ENCODE measurements around the gene DEDD.

DEDD gene

DNA sequence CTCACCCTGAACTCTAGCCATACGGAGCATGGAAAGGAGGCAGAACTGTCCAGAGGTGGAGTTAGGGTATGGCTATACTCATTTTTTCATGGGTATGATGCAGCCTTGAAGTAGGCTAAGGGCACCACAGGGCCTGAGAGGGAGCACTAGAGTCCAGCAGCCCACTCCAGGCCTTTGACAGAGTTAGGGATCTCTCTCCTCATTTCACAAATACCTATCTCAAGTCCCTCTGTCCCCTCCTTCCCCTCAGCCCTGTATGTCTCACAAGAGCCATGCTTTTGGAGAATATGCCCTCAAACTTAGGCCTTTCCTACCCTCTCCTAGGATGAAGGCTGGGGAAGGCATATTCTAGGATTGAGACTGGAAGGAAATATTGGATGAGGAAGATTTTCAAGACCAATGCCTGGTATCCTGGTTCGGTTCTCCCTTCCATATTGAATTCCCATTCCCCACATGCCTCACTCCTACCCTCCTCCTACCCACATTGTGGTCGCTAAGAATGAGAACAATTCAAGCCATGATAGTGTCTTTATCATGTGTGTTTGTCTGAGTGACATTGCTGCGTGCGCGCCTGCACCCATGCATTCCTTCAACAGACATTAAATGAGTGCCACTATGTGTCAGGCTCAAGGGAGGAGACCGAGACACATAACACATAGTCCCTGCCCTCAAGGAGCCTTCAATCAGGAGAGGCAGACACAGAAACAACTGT is 40.5 kb downstream of the DEDD start:
- no peak for DNase-seq (ENCODE audit: low read depth)

- DNase-seq (ENCODE audit: low read depth) = no peak
Measured at GRCh38 chr1:161091093-161091492, 41.4 kb downstream of the DEDD start.

DNA sequence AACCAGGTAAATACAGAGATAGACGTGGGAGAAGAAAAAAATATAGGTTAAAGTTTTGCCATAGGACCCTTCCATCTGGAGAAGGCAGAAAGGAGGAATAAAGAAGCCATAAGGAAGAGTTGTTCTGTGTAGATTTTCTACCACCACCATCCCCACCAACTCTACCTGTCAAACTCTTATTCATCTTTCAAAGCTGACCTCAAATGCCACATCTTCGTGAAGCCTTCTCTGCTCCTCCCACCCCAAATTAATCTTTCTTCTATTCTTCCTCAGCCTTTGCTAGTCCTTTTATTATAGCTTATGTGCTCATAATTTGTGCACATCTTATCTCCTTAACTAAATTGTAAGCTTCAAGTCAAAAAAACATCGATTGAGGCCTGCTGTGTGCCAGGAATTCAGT is 41.9 kb downstream of the DEDD start:
- no peak for DNase-seq (ENCODE audit: low read depth)

DNA sequence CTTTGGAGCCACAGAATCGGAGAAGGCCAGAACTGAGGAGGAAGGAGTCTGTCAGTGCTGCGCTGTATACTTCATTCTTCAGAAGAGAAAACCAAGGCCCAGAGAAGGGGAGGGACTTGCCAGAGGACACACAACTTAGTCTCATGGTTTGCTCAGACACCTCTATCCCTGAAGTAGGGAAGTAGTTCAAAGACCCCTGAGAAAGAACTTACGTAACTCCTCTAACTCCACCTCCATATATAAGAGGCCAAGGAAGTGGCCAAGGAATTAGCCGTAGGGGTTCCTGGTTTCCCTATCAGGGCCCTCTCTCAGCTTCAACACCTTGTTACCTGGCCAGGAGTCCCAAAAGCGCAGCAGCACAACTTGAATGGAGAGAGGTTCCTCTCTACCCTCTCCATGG is 42.5 kb downstream of the DEDD start:
- no peak for DNase-seq (ENCODE audit: low read depth)

GRCh38 chr1:161089251-161089924 is 43.1 kb downstream of the DEDD start, which contains the start of gene NECTIN4:
NECTIN4 (minus strand) TSS chr1:161089558; CDS start chr1:161089296, 262 bp downstream.
- no peak for DNase-seq (ENCODE audit: low read depth)

GRCh38 chr1:161088587-161089110 is 43.8 kb downstream of the DEDD start:
- peak; percentile 12 for DNase-seq (ENCODE audit: low read depth)

DNA sequence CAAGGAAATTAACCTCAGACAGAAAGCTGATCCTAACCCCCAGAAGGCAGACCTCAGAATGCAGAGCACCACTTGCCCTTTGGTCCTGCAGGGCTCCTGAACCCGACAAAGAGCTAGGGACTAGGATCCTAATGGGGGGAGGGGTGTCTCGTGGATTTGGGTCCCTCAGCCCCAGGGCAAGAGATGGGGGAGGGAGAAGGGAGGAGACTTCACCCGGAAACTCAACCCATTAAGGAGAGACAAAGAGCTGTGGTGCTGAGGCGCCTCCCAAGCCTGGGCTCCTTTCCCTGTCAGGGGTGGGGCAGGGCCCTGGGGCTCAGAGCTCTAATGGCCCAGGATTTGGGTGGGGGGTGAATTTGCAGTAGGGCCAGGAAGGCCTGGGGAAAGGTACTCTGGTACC is 46.0 kb downstream of the DEDD start:
- no peak for DNase-seq (ENCODE audit: low read depth)

DNA sequence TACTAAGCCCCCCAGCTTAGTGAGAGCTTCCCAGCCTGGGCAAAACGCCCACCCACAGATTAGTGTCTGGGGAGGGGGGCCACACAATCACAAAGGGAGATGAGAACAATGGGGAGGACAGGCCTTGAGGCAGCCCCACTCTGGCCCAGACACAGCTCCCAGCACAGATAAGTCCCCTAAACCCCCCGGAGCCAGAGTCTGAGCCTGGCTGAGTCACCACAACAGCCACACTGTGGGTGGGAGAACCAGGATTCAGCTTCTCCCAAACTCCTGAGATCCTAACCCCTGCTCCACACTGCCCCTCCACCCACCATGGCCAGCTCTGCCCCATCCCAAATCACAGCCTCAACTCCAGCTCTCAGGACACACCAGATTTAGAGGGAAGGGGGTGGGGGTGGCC is 47.3 kb downstream of the DEDD start:
- no peak for DNase-seq (ENCODE audit: low read depth)

GRCh38 chr1:161084597-161084988 is 47.9 kb downstream of the DEDD start:
- DNase-seq (ENCODE audit: low read depth) = no peak

- no peak for DNase-seq (ENCODE audit: low read depth)
Measured at GRCh38 chr1:161083748-161084596, 48.5 kb downstream of the DEDD start.

- peak; percentile 78 for DNase-seq (ENCODE audit: low read depth)
Measured at GRCh38 chr1:161082996-161083747, 49.3 kb downstream of the DEDD start.

DNA sequence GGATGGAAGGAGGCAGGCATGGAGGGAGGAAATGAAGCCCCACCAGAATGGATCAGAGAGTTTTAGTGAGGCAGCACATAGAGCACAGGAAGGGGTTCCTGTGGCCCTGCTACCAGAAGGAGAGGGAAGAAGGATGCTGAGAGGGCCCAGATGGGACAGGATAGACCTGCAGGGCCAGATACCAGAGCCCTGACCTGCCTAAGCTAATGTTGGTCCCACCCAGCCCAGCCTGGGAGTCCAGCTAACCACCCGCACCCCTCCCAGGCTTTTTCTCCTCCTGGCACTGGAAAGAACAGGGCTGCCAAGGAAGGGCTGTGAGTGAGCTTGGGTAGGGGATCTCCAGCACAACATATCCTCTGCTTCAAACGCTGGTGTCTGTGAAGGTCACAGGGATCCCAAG is 50.0 kb downstream of the DEDD start:
- no peak for DNase-seq (ENCODE audit: low read depth)

DNA sequence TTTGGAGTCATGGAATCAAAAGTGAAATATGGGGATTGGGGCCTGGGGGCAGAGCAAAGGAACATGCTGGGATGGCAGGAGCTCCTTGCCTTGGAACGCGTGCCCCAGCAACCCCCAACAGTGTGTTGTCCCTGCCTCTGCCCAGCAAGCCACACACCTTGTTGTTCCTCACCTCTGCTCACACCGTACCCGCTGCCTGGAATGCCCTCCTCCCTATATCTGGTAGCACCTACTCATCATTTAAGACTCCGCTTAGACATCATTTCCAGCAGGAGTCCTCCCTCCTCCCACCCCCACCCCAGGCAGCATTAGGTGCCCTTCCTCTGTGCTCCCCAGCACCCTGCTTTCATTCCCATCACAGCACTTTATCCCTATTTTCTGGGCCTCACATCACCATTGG is 50.9 kb downstream of the DEDD start:
- no peak for DNase-seq (ENCODE audit: low read depth)

- DNase-seq (ENCODE audit: low read depth) = no peak
Measured at GRCh38 chr1:161080441-161081405, 51.7 kb downstream of the DEDD start.

- no peak for DNase-seq (ENCODE audit: low read depth)
Measured at GRCh38 chr1:161079436-161080110, 52.9 kb downstream of the DEDD start.

DNA sequence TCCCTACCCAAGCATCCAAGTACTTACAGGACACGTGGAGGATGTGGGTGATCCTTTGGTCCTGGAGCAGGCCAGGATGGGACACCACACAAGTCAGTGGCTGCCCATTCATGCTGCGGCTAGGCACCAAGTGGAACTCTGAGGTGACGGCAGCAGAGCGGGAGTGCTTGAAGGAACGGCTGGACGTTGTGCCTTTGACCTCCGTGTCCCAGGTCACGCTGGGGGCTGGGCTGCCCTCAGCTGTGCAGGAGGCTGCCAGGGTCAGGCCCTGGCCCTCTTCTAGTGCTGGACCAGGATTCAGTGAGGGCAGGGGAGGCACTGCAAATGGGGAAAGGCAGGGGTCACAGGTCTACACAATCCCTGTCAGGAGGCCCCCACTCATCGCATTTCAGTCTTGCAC is 55.0 kb downstream of the DEDD start:
- DNase-seq (ENCODE audit: low read depth) = no peak

DNA sequence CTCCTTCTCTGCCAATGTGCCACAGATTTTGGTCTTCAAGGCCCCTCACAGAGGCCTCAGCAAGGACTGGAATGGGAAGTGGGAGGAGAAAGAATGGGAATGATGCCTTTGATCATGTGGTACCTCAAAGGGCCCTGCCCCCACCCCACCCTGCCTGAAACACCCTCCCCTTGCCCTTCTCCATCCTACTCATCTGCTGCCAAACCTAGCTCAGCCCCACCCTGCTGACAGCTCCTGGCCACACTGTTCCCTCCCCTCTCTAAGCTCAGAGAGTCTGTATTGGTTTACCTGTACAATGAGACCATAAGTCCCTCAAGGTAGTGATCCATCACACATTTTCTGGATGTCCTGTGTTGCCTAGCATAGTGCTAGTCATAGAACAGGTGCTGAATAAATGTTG is 56.1 kb downstream of the DEDD start:
- DNase-seq (ENCODE audit: low read depth) = no peak

- DNase-seq (ENCODE audit: low read depth) = no peak
Measured at GRCh38 chr1:161074676-161075368, 57.6 kb downstream of the DEDD start.

GRCh38 chr1:161073474-161074121 is 58.9 kb downstream of the DEDD start:
- no peak for DNase-seq (ENCODE audit: low read depth)
